Endothelial cell of umbilical vein (primary cell): ENCODE results near the gene KIAA1549. TPM values are rescaled to one million over a fixed set of nuclear protein-coding genes. Genes with fewer than 3 reads are reported as not detected.

Experiments
- BruUV-seq: library from RNA; stranded (reverse); fragments of 400-500 nt; replicated peaks from 2 replicates; lab custom pipeline; 2021; lab: Mats Ljungman, UMichigan
- CTCF ChIA-PET: fragments of 300-600, 350-600 bp; sonication (Branson Sonifier 250); formaldehyde crosslinking; loops from one replicate; lab custom pipeline; 2021; ENCODE audit warnings: antibody characterized with exemption, inconsistent platforms; lab: Charles Lee
- POLR2A ChIA-PET: fragments of 300-600, 350-600 bp; sonication (Branson Sonifier 250); formaldehyde crosslinking; loops from one replicate; lab custom pipeline; 2021; ENCODE audit warnings: antibody characterized with exemption, inconsistent platforms; lab: Charles Lee
- DNase-seq: peaks from one replicate; pipeline ENCODE4 v3.0.0-alpha.2; 2011; ENCODE audit warnings: low read depth, low spot score
- FAIRE-seq: peaks from 2 replicates; lab custom pipeline; 2011; peaks lifted over from hg19 to GRCh38; lab: Jason Lieb, UNC
- H2AFZ ChIP-seq: 2 replicates; pipeline ENCODE4 v1.6.0; 2012; ENCODE audit warnings: low read depth, low read length, control low read depth, inconsistent platforms
- H3K27ac ChIP-seq: 2 replicates; pipeline ENCODE4 v1.5.1; 2011; ENCODE audit warnings: low read depth, mild to moderate bottlenecking, control low read depth, low read length, moderate library complexity; ENCODE audit not compliant: insufficient read depth
- H3K27me3 ChIP-seq, 2 experiments: 2 replicates each; pipeline versions ENCODE4 v1.6.0 to v1.6.1; 2011; ENCODE audit warnings: low read length in 2 of 2, mixed read lengths in 1 of 2; ENCODE audit not compliant: control insufficient read depth in 2 of 2, insufficient read depth in 2 of 2
- H3K36me3 ChIP-seq, 2 experiments: 2 replicates in 1 of 2; 3 replicates in 1 of 2; pipeline ENCODE4 v1.5.1; 2011; ENCODE audit warnings: low read length in 2 of 2, mild to moderate bottlenecking in 1 of 2, moderate library complexity in 1 of 2; ENCODE audit not compliant: control insufficient read depth in 2 of 2, insufficient read depth in 2 of 2; ENCODE audit errors: extremely low read depth in 1 of 2
- H3K4me1 ChIP-seq: 3 replicates; pipeline ENCODE4 v1.5.1; 2011; ENCODE audit warnings: mild to moderate bottlenecking, low read length; ENCODE audit not compliant: control insufficient read depth, insufficient read depth; ENCODE audit errors: extremely low read depth
- H3K4me2 ChIP-seq: 2 replicates; pipeline ENCODE4 v1.6.1; 2011; ENCODE audit warnings: low read length, control low read depth, mixed read lengths; ENCODE audit not compliant: insufficient read depth
- H3K4me3 ChIP-seq, 3 experiments: fragments of 200-600 bp in 1 of 3; sonication (generic), shearing (Covaris generic) in 1 of 3; replicated peaks in 1 of 3; 2 replicates each; pipeline ENCODE4 v1.5.1; 2011 to 2016; ENCODE audit warnings: control low read depth in 3 of 3, low read length in 3 of 3, mild to moderate bottlenecking in 2 of 3, inconsistent platforms in 1 of 3, low read depth in 1 of 3, moderate library complexity in 1 of 3; ENCODE audit not compliant: insufficient read depth in 1 of 3
- H3K79me2 ChIP-seq: 2 replicates; pipeline ENCODE4 v1.6.0; 2012; ENCODE audit warnings: low read length, inconsistent platforms; ENCODE audit not compliant: control insufficient read depth, insufficient read depth
- H3K9ac ChIP-seq: replicated peaks from 2 replicates; pipeline ENCODE3; 2011; ENCODE audit warnings: low read length, control low read depth; ENCODE audit not compliant: insufficient read depth; ENCODE audit errors: extremely low read depth
- H3K9me1 ChIP-seq: replicated peaks from 3 replicates; pipeline ENCODE4 v1.6.0; 2011; ENCODE audit warnings: mild to moderate bottlenecking, low read length; ENCODE audit not compliant: control insufficient read depth, insufficient read depth; ENCODE audit errors: extremely low read depth
- H3K9me3 ChIP-seq: replicated peaks from 2 replicates; pipeline ENCODE4 v1.5.1; 2012; ENCODE audit warnings: low read length, inconsistent platforms; ENCODE audit not compliant: control insufficient read depth, insufficient read depth
- H4K20me1 ChIP-seq: replicated peaks from 2 replicates; pipeline ENCODE3; 2011; ENCODE audit warnings: mild to moderate bottlenecking, low read length; ENCODE audit not compliant: control insufficient read depth, insufficient read depth; ENCODE audit errors: extremely low read depth
- CTCF ChIP-seq, 2 donors: IDR thresholded peaks; 1 replicate in 1 of 2; 2 replicates in 1 of 2; pipeline ENCODE4 v1.5.1; 2011; ENCODE audit warnings: low read length in 2 of 2, mild to moderate bottlenecking in 2 of 2, moderate library complexity in 2 of 2, control low read depth in 1 of 2, inconsistent platforms in 1 of 2, low read depth in 1 of 2; ENCODE audit not compliant: insufficient read depth in 1 of 2; ENCODE audit errors: extremely low read depth in 1 of 2
- EZH2 ChIP-seq: IDR thresholded peaks from 2 replicates; pipeline ENCODE4 v1.6.1; 2012; ENCODE audit warnings: borderline replicate concordance, low read depth, mild to moderate bottlenecking, moderate library complexity, low read length, inconsistent platforms; ENCODE audit not compliant: severe bottlenecking
- FOS ChIP-seq: IDR thresholded peaks from 2 replicates; pipeline ENCODE4 v1.6.1; 2011; ENCODE audit warnings: mild to moderate bottlenecking, low read length, moderate library complexity, borderline replicate concordance; ENCODE audit not compliant: insufficient read depth
- GATA2 ChIP-seq: IDR thresholded peaks from 2 replicates; pipeline ENCODE4 v1.7.0; 2011; ENCODE audit warnings: low read depth, mild to moderate bottlenecking, moderate library complexity, mixed read lengths, low read length; ENCODE audit not compliant: insufficient read length, insufficient read depth
- JUN ChIP-seq: IDR thresholded peaks from 2 replicates; pipeline ENCODE4 v1.6.1; 2011; ENCODE audit warnings: borderline replicate concordance, low read depth; ENCODE audit not compliant: insufficient read length, insufficient read depth
- MAX ChIP-seq: IDR thresholded peaks from 2 replicates; pipeline ENCODE4 v1.6.1; 2011; ENCODE audit not compliant: insufficient read depth, insufficient read length
- MYC ChIP-seq: IDR thresholded peaks from one replicate; pipeline ENCODE4 v1.6.1; 2011; ENCODE audit warnings: mild to moderate bottlenecking, low read depth, low read length
- POLR2A ChIP-seq: IDR thresholded peaks from 2 replicates; pipeline ENCODE4 v1.6.1; 2012; ENCODE audit warnings: low read depth, mild to moderate bottlenecking, control low read depth, low read length
- POLR2AphosphoS5 ChIP-seq: IDR thresholded peaks from 2 replicates; pipeline ENCODE4 v1.6.1; 2012; ENCODE audit warnings: low read depth, mild to moderate bottlenecking, control low read depth, low read length, moderate library complexity; ENCODE audit not compliant: insufficient read depth
- dilution Hi-C: fragments of 300-500 bp; cut with MboI; formaldehyde crosslinking; loops from one replicate; pipeline ENCODE4 v1.15.0; 2019; ENCODE audit warnings: low sequenced_read_pairs; ENCODE audit not compliant: extremely low pct_ligation_motif_present
- intact Hi-C: fragments of 100-400 bp; cut with micrococcal nuclease; formaldehyde crosslinking; loops from one replicate; pipeline ENCODE4 v1.10.0; 2022
- polyA plus RNA-seq, 4 experiments: library from polyadenylated mRNA; depleted of rRNA in 3 of 4; stranded (reverse) in 3 of 4; unstranded in 1 of 4; fragments of >200 nt; gene quantifications; 2 replicates each; pipeline versions ENCODE4 v1.2.1 to v1.2.3, GENCODE V29; 2011 to 2012; ENCODE audit warnings: missing spikeins in 1 of 4
- total RNA-seq: library from RNA; stranded (reverse); gene quantifications from 2 replicates; pipeline ENCODE4 v1.2.3, GENCODE V29; 2021

KIAA1549 gene
- total and polyA plus RNA-seq, 2 donors (not counting 3 experiments of a cell fraction or from before 2014, with no cell fraction given): 4.6 to 10.9 TPM

- H3K4me3 ChIP-seq: no peak overlapping the region
- no peaks in the 10 kb centered on the region for H3K9me3 ChIP-seq
- H3K9me1 ChIP-seq: no peaks in the 10 kb centered on the region
- H3K79me2 ChIP-seq: peaks cover 29% of the 10 kb centered on the region
- TF ChIP-seq CTCF (IDR thresholded peaks at IDR 0.05; ENCODE audit: extremely low read depth in 1 of 2, insufficient read depth in 1 of 2, low read depth in 1 of 2, low read length in 2 of 2) (no peak), EZH2 (no peak), MYC (no peak), MAX (no peak), JUN (no peak), POLR2A (no peak), GATA2 (no peak), FOS (no peak), POLR2AphosphoS5 (no peak)
- FAIRE-seq: no peak
- H3K9ac ChIP-seq: no peak overlapping the region
- intact Hi-C loops (no loop called here), dilution Hi-C loops (no loop called here)
- no peaks in the 10 kb centered on the region for H3K36me3 ChIP-seq
- no peaks in the 10 kb centered on the region for H3K27me3 ChIP-seq
- no peak overlapping the region for H3K27ac ChIP-seq
- H3K4me2 ChIP-seq: no peak overlapping the region
- CTCF ChIA-PET: interaction anchor here (1.0 kb wide), 1 partner anchor 13 kb away, joined by 3 read pairs; no protein-coding TSS in a partner anchor
- H2AFZ ChIP-seq: no peak overlapping the region
- H4K20me1 ChIP-seq: no peaks in the 10 kb centered on the region
- BruUV-seq: no TSS peak
- POLR2A ChIA-PET: no interaction called here
- peaks cover 10% of the 10 kb centered on the region for H3K4me1 ChIP-seq
- no peak for DNase-seq
Observed at GRCh38 chr7:138957753-138958390, 23.3 kb downstream of the KIAA1549 start.
